Thyroid gland (tissue), 4 donors: ENCODE data around the gene DYRK1A. TPM values are rescaled to one million over a fixed set of nuclear protein-coding genes. Genes with fewer than 3 reads are reported as not detected.

Experiments used
- DNase-seq, 2 donors: peaks; one replicate each; pipeline ENCODE4 v3.0.0-alpha.2; 2019
- H3K27ac ChIP-seq, 3 donors: fragments of 200-600 bp; sonication (generic); 1 replicate in 2 of 3; 2 replicates in 1 of 3; pipeline ENCODE4 v1.5.1; 2016 to 2019; ENCODE audit warnings: mild to moderate bottlenecking in 1 of 3, moderate library complexity in 1 of 3
- H3K27me3 ChIP-seq: fragments of 200-600 bp; sonication (generic); one replicate; pipeline ENCODE4 v1.5.1; 2019
- H3K36me3 ChIP-seq, 2 donors: fragments of 200-600 bp; sonication (generic); one replicate each; pipeline ENCODE4 v1.5.1; 2016 to 2019
- H3K4me1 ChIP-seq, 2 donors: fragments of 200-600 bp; sonication (generic); one replicate each; pipeline ENCODE4 v1.5.1; 2017 to 2019
- H3K4me3 ChIP-seq, 3 donors: fragments of 200-600 bp; sonication (generic); replicated peaks in 1 of 3; 1 replicate in 2 of 3; 2 replicates in 1 of 3; pipeline ENCODE4 v1.5.1; 2016; ENCODE audit warnings: mild to moderate bottlenecking in 1 of 3
- H3K9me3 ChIP-seq: fragments of 200-600 bp; sonication (generic); one replicate; pipeline ENCODE4 v1.5.1; 2017
- POLR2A ChIP-seq, 2 donors: fragments of 450-650 bp; IDR thresholded peaks; one replicate each; pipeline ENCODE4 v1.6.1; 2017; ENCODE audit warnings: antibody characterized with exemption in 2 of 2, mild to moderate bottlenecking in 2 of 2, moderate library complexity in 1 of 2
- WGBS, 2 donors: methylation state at CpG; one replicate each; pipeline ENCODE4 v1.1.5; 2017; 5-methylcytosine and 5-hydroxymethylcytosine counted together
- intact Hi-C: fragments of 100-400 bp; cut with DNase I; formaldehyde crosslinking; loops from one replicate; pipeline ENCODE4 v1.15.1; 2023
- total RNA-seq, 4 donors: library from RNA; depleted of rRNA; stranded (reverse); fragments of >200 nt; gene quantifications; one replicate each; pipeline ENCODE4 v1.2.3, GENCODE V29; 2016
- TF ChIP-seq, protein P1 (sequence below), 6 experiments: fragments of 200-600 bp in 3 of 6; fragments of 450-650 bp in 3 of 6; sonication (generic) in 3 of 6; IDR thresholded peaks; one replicate each; pipeline ENCODE4 v1.5.1; 2016 to 2019; ENCODE audit warnings: antibody characterized with exemption in 6 of 6, mild to moderate bottlenecking in 2 of 6, inconsistent platforms in 1 of 6, moderate library complexity in 1 of 6

The DYRK1A gene
- total RNA-seq, 4 donors from 2014 or later: 104 to 299 (median 116) TPM

DNA sequence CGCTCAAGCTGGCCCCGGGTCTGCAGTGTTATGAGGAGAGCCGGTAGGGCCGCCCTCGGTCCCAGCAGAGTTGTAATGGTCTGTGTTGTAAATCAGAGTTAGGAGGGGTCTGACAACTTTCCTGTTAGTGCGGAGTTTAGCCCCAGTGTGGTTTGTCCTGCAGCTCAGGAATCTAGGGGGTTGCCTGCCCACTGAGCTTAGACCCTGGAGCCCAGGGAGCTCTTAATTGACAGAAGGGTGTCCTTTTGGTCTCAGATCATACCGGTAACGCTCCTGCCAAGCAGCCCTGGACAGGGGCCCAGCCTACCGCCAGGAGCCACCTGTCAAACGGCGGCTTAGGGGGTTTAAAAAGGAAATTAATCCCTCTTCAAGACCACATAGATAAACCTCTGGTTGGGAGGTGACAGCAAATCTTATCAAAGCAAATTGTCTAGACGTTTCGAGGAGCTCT is 164.4 kb downstream of the DYRK1A start:
- peak in 1 of 2 donors; percentile 26 for DNase-seq
- Histone ChIP-seq H3K27me3 (no peaks in the 10 kb centered on the region), H3K27ac (peak overlapping the region; percentile 18 to 41 (median 24)), H3K4me1 (peaks cover 21 to 24% of the 10 kb centered on the region in 2 donors), H3K9me3 (no peaks in the 10 kb centered on the region), H3K4me3 (no peak overlapping the region), H3K36me3 (no peaks in the 10 kb centered on the region)
- no peak for TF ChIP-seq POLR2A (IDR thresholded peaks at IDR 0.05)
- TF ChIP-seq, protein P1, sequence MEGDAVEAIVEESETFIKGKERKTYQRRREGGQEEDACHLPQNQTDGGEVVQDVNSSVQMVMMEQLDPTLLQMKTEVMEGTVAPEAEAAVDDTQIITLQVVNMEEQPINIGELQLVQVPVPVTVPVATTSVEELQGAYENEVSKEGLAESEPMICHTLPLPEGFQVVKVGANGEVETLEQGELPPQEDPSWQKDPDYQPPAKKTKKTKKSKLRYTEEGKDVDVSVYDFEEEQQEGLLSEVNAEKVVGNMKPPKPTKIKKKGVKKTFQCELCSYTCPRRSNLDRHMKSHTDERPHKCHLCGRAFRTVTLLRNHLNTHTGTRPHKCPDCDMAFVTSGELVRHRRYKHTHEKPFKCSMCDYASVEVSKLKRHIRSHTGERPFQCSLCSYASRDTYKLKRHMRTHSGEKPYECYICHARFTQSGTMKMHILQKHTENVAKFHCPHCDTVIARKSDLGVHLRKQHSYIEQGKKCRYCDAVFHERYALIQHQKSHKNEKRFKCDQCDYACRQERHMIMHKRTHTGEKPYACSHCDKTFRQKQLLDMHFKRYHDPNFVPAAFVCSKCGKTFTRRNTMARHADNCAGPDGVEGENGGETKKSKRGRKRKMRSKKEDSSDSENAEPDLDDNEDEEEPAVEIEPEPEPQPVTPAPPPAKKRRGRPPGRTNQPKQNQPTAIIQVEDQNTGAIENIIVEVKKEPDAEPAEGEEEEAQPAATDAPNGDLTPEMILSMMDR (IDR thresholded peaks at IDR 0.05): no peak
- WGBS, 2 donors: 60 to 64% methylated on average over 6 to 8 of the region's 13 CpGs
- intact Hi-C loops: no loop called here

DNA sequence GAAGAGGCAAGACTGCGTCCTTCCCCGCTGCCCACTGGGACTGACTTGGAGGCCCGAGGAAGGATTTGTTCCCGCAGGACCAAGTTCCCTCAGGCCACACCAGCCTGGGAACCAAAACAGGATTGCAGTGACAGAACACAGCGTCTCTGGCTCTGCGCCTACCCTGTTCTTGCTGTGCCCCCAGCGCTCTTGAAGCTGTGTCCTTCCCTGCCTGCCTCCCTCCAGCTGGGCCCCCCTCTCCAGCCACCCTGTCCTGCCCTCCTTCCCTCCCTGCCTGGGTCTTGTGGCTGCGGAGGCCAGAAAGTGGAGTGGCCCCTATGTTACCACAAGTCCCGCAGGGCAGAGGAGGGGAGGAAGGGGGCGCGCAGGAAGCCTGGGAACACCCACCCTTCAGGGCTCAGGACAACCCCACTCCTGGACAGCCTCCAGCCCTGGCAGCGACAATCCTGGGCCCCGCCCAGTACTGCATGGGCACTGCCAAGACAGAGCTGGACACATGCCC is 164.9 kb downstream of the DYRK1A start:
- no peaks in the 10 kb centered on the region for H3K36me3 ChIP-seq
- no peak overlapping the region for H3K4me3 ChIP-seq
- 20 to 25% methylated on average over 9 to 11 of the region's 13 CpGs for WGBS, 2 donors
- H3K27me3 ChIP-seq: no peaks in the 10 kb centered on the region
- DNase-seq: peak; percentile 69 to 84
- H3K4me1 ChIP-seq: peaks cover 21 to 24% of the 10 kb centered on the region in 2 donors
- TF ChIP-seq, protein P1 (IDR thresholded peaks at IDR 0.05): no peak
- no peak for TF ChIP-seq POLR2A (IDR thresholded peaks at IDR 0.05)
- intact Hi-C loops: no loop called here
- H3K27ac ChIP-seq: peak overlapping the region; percentile 18 to 41 (median 24)
- H3K9me3 ChIP-seq: no peaks in the 10 kb centered on the region

DNA sequence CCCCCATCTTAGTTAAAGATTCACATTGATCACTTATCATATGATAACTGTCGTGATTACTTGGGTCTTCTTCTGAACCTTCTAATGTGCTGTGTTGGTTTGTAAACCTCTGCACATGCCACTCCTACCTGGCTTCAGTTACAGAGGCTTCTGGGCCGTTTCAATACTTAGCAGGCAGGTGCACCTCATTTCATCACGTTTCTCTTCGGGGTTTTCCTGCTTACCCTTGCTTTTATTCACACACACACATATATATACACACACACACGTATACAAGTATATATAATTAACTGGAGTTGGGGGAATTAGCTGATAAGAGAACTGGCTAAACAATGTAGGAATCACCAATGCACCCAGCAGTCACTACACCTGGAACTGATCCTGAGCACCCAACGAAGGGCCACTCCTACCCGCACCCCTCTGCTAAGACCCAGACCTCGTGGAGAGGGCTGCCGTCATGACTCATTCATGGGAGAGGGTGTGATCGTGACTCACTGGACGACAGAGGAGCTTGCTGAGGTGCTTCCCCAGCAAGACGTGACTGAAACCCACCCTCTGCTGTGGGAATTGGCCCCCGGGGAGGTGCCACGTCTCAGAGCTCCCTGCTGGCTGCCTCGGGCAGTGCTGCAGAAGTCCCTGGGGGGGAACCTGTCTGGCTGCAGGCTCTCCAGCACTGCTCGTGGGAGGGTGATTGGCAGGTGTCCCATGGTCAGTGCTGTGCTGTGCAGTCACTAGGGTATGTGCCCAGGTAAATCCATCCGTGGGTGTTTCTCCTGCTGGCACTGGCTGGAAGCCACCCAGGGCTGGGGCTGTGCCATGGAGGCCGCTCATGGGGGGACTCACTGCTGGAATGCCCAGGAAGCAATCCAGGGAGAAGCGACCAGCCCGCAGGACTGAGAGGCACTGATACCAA is 166.6 kb downstream of the DYRK1A start:
- no peaks in the 10 kb centered on the region for H3K27me3 ChIP-seq
- DNase-seq: peak; percentile 85 to 89
- intact Hi-C loops: no loop called here
- no peaks in the 10 kb centered on the region for H3K36me3 ChIP-seq
- WGBS, 2 donors: 37 to 45% methylated on average over 19 of the region's 20 CpGs
- TF ChIP-seq POLR2A (IDR thresholded peaks at IDR 0.05): no peak
- TF ChIP-seq, protein P1 (IDR thresholded peaks at IDR 0.05): peak in 4 of 6 experiments; percentile 6 to 47 (median 40)
- no peaks in the 10 kb centered on the region for H3K9me3 ChIP-seq
- no peak overlapping the region for H3K4me3 ChIP-seq
- H3K27ac ChIP-seq: no peak overlapping the region
- peaks cover 21 to 24% of the 10 kb centered on the region in 2 donors for H3K4me1 ChIP-seq

DNA sequence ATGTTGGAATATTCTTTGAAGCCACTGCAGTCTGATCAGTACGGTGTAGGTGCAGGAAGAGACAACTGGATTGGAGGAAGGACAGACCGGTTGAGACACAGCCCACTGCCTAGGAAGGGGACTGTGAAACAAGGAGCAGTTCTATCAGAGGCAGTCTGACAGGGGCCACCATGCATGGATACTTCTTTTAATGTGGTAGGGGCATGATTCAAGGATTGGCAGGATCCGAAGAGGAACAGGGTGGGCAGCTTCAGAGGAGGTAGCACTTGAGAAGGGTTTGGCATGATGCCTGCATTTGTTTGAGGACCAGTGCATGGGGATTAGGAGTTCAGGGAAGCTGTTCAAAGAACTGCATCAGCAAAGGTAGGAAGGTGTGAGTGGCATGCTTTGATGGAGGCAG is 167.9 kb downstream of the DYRK1A start:
- Histone ChIP-seq H3K9me3 (no peaks in the 10 kb centered on the region), H3K4me1 (peaks cover 21 to 24% of the 10 kb centered on the region in 2 donors), H3K27me3 (no peaks in the 10 kb centered on the region), H3K27ac (no peak overlapping the region), H3K36me3 (no peaks in the 10 kb centered on the region), H3K4me3 (no peak overlapping the region)
- intact Hi-C loops: no loop called here
- DNase-seq: no peak
- WGBS, 2 donors: 39 to 57% methylated on average over 3 of the region's 3 CpGs
- no peak for TF ChIP-seq POLR2A (IDR thresholded peaks at IDR 0.05)
- TF ChIP-seq, protein P1 (IDR thresholded peaks at IDR 0.05): no peak

DNA sequence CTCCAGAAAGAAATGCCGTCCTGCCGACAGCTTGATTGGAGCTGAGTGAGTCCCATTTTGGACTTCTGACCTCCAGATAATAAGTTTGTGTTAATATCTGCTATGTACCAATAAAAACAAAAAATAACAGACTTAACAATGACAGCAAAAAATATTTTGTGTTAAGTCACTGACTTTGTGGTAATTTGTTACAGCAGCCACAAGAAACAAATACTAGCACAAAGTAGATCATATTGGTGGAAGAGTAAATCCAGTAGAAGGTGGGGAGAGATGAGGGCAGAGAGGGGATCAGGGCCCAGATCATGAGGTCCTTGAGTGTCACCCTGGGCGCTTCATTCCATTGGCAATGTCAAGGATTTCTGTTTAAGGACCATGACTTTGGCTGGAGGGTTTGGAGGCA is 168.6 kb downstream of the DYRK1A start:
- Histone ChIP-seq H3K4me1 (peaks cover 21 to 24% of the 10 kb centered on the region in 2 donors), H3K4me3 (no peak overlapping the region), H3K36me3 (no peaks in the 10 kb centered on the region), H3K27ac (no peak overlapping the region), H3K9me3 (no peaks in the 10 kb centered on the region), H3K27me3 (no peaks in the 10 kb centered on the region)
- DNase-seq: no peak
- TF ChIP-seq, protein P1 (IDR thresholded peaks at IDR 0.05): no peak
- intact Hi-C loops: no loop called here
- WGBS, 2 donors: 91 to 93% methylated on average over 3 of the region's 3 CpGs
